Measurements from ENCODE around the gene DNAJC8. TPM values are rescaled to one million over a fixed set of nuclear protein-coding genes. Genes with fewer than 3 reads are reported as not detected.

Gene DNAJC8
- total RNA-seq, 1 donor, result 60.1 TPM

DNA sequence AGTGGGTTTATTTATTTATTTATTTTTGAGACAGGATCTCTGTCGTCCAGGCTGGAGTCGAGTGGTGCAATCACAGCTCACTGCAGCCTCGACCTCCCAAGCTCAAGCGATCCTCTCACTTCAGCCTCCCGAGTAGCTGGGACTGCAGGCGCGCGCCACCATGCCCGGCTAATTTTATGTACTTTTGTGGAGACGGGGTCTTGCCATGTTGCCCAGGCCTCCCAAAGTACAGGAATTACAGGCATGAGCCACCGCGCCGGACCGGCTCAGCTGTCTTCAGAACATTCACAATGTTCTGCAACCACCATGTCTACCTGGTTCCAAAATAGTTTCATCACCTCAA lies 406 bp upstream of the DNAJC8 start:
- TF ChIP-seq, protein P1, sequence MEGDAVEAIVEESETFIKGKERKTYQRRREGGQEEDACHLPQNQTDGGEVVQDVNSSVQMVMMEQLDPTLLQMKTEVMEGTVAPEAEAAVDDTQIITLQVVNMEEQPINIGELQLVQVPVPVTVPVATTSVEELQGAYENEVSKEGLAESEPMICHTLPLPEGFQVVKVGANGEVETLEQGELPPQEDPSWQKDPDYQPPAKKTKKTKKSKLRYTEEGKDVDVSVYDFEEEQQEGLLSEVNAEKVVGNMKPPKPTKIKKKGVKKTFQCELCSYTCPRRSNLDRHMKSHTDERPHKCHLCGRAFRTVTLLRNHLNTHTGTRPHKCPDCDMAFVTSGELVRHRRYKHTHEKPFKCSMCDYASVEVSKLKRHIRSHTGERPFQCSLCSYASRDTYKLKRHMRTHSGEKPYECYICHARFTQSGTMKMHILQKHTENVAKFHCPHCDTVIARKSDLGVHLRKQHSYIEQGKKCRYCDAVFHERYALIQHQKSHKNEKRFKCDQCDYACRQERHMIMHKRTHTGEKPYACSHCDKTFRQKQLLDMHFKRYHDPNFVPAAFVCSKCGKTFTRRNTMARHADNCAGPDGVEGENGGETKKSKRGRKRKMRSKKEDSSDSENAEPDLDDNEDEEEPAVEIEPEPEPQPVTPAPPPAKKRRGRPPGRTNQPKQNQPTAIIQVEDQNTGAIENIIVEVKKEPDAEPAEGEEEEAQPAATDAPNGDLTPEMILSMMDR (IDR thresholded peaks at IDR 0.05; ENCODE audit: extremely low read depth, low read depth, low read length), result no peak
- Histone ChIP-seq H3K27me3 (ENCODE audit: insufficient read depth, low read length) (no peaks in the 10 kb centered on the region), H3K27ac (ENCODE audit: low read depth, low read length) (no peak overlapping the region), H3K79me2 (ENCODE audit: insufficient read depth, low read length) (peaks cover 68% of the 10 kb centered on the region), H3K36me3 (ENCODE audit: insufficient read depth, low read length) (peaks cover 25% of the 10 kb centered on the region), H2AFZ (ENCODE audit: low read length) (peak overlapping the region; percentile 76), H3K9me3 (ENCODE audit: low read depth, low read length) (no peaks in the 10 kb centered on the region), H3K4me3 (ENCODE audit: insufficient read depth, low read length) (peak overlapping the region; percentile 100), H3K4me1 (ENCODE audit: insufficient read depth, low read length) (peaks cover 18% of the 10 kb centered on the region), H4K20me1 (ENCODE audit: insufficient read depth, low read length) (peaks cover 11% of the 10 kb centered on the region), H3K4me2 (ENCODE audit: insufficient read depth, low read length) (peak overlapping the region; percentile 97)
- DNase-seq (ENCODE audit: insufficient read length, low spot score, missing footprints), result no peak

DNA sequence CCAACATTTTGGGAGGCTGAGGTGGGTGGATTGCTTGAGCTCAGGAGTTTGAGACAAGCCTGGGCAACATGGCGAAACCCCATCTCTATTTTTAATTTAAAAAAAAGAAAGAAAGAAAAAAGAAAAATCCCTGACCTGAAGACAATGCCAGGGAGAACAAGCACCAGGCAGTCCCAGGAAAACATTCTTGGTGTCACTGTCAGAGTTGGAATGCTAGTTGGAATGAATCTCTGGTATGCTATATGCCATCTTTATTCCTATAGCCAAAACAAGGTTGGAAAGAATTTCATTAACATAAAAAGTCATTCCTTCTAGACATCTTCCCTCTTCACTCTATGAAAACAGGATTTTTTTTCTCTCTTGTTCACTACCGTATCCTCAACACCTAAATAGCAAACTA lies 2.8 kb downstream of the DNAJC8 start:
- Histone ChIP-seq H2AFZ (ENCODE audit: low read length) (no peak overlapping the region), H3K4me2 (ENCODE audit: insufficient read depth, low read length) (no peak overlapping the region), H3K9me3 (ENCODE audit: low read depth, low read length) (no peaks in the 10 kb centered on the region), H3K4me1 (ENCODE audit: insufficient read depth, low read length) (peaks cover 6% of the 10 kb centered on the region), H4K20me1 (ENCODE audit: insufficient read depth, low read length) (peaks cover 7% of the 10 kb centered on the region), H3K27ac (ENCODE audit: low read depth, low read length) (no peak overlapping the region), H3K36me3 (ENCODE audit: insufficient read depth, low read length) (peaks cover 45% of the 10 kb centered on the region), H3K4me3 (ENCODE audit: insufficient read depth, low read length) (no peak overlapping the region), H3K79me2 (ENCODE audit: insufficient read depth, low read length) (peaks cover 50% of the 10 kb centered on the region), H3K27me3 (ENCODE audit: insufficient read depth, low read length) (no peaks in the 10 kb centered on the region)
- DNase-seq (ENCODE audit: insufficient read length, low spot score, missing footprints), result no peak
- TF ChIP-seq, protein P1 (IDR thresholded peaks at IDR 0.05; ENCODE audit: extremely low read depth, low read depth, low read length), result no peak

GRCh38 chr1:28229089-28229488 lies 3.7 kb downstream of the DNAJC8 start:
- DNase-seq (ENCODE audit: insufficient read length, low spot score, missing footprints), result no peak
- Histone ChIP-seq H3K4me1 (ENCODE audit: insufficient read depth, low read length) (peaks cover 6% of the 10 kb centered on the region), H3K4me3 (ENCODE audit: insufficient read depth, low read length) (no peak overlapping the region), H3K36me3 (ENCODE audit: insufficient read depth, low read length) (peaks cover 49% of the 10 kb centered on the region), H3K27ac (ENCODE audit: low read depth, low read length) (no peak overlapping the region), H3K27me3 (ENCODE audit: insufficient read depth, low read length) (no peaks in the 10 kb centered on the region), H3K9me3 (ENCODE audit: low read depth, low read length) (no peaks in the 10 kb centered on the region), H3K4me2 (ENCODE audit: insufficient read depth, low read length) (no peak overlapping the region), H3K79me2 (ENCODE audit: insufficient read depth, low read length) (peaks cover 54% of the 10 kb centered on the region), H4K20me1 (ENCODE audit: insufficient read depth, low read length) (peaks cover 7% of the 10 kb centered on the region), H2AFZ (ENCODE audit: low read length) (no peak overlapping the region)
- TF ChIP-seq, protein P1 (IDR thresholded peaks at IDR 0.05; ENCODE audit: extremely low read depth, low read depth, low read length), result no peak

GRCh38 chr1:28213315-28213714 lies 19.5 kb downstream of the DNAJC8 start:
- peaks cover 6% of the 10 kb centered on the region for H3K79me2 ChIP-seq (ENCODE audit: insufficient read depth, low read length)
- H3K4me3 ChIP-seq (ENCODE audit: insufficient read depth, low read length), result no peak overlapping the region
- DNase-seq (ENCODE audit: insufficient read length, low spot score, missing footprints), result peak; percentile 69
- H3K27me3 ChIP-seq (ENCODE audit: insufficient read depth, low read length), result no peaks in the 10 kb centered on the region
- H3K4me2 ChIP-seq (ENCODE audit: insufficient read depth, low read length), result no peak overlapping the region
- H3K27ac ChIP-seq (ENCODE audit: low read depth, low read length), result no peak overlapping the region
- H3K36me3 ChIP-seq (ENCODE audit: insufficient read depth, low read length), result peaks cover 33% of the 10 kb centered on the region
- H3K9me3 ChIP-seq (ENCODE audit: low read depth, low read length), result no peaks in the 10 kb centered on the region
- H4K20me1 ChIP-seq (ENCODE audit: insufficient read depth, low read length), result no peaks in the 10 kb centered on the region
- H3K4me1 ChIP-seq (ENCODE audit: insufficient read depth, low read length), result no peaks in the 10 kb centered on the region
- TF ChIP-seq, protein P1 (IDR thresholded peaks at IDR 0.05; ENCODE audit: extremely low read depth, low read depth, low read length), result no peak
- H2AFZ ChIP-seq (ENCODE audit: low read length), result no peak overlapping the region
